ENCODE results near the gene EIF3I.

EIF3I gene

GRCh38 chr1:32269744-32270143, 47.5 kb downstream of the EIF3I start:
- TF ChIP-seq CTCF (IDR thresholded peaks at IDR 0.05; ENCODE audit: borderline replicate concordance, insufficient read depth, low read depth, low read length): no peak
- H3K4me3 ChIP-seq (ENCODE audit: low read depth, low read length): no peak overlapping the region

- no peak for TF ChIP-seq CTCF (IDR thresholded peaks at IDR 0.05; ENCODE audit: borderline replicate concordance, insufficient read depth, low read depth, low read length)
- no peak overlapping the region for H3K4me3 ChIP-seq (ENCODE audit: low read depth, low read length)
Measured at GRCh38 chr1:32272557-32273390, 50.6 kb downstream of the EIF3I start.

GRCh38 chr1:32273391-32274208, 51.4 kb downstream of the EIF3I start:
- no peak overlapping the region for H3K4me3 ChIP-seq (ENCODE audit: low read depth, low read length)
- TF ChIP-seq CTCF (IDR thresholded peaks at IDR 0.05; ENCODE audit: borderline replicate concordance, insufficient read depth, low read depth, low read length): no peak

GRCh38 chr1:32274646-32275340, 52.6 kb downstream of the EIF3I start:
- no peak overlapping the region for H3K4me3 ChIP-seq (ENCODE audit: low read depth, low read length)
- no peak for TF ChIP-seq CTCF (IDR thresholded peaks at IDR 0.05; ENCODE audit: borderline replicate concordance, insufficient read depth, low read depth, low read length)

GRCh38 chr1:32275424-32275823, 53.2 kb downstream of the EIF3I start:
- no peak overlapping the region for H3K4me3 ChIP-seq (ENCODE audit: low read depth, low read length)
- no peak for TF ChIP-seq CTCF (IDR thresholded peaks at IDR 0.05; ENCODE audit: borderline replicate concordance, insufficient read depth, low read depth, low read length)

- H3K4me3 ChIP-seq (ENCODE audit: low read depth, low read length): no peak overlapping the region
- no peak for TF ChIP-seq CTCF (IDR thresholded peaks at IDR 0.05; ENCODE audit: borderline replicate concordance, insufficient read depth, low read depth, low read length)
Measured at GRCh38 chr1:32276032-32276782, 54.0 kb downstream of the EIF3I start.
